ENCODE measurements around the gene SENP8.
"Not testable (repeated sequence)": the region's sequence is repeated elsewhere in the genome, so short reads cannot be mapped to it uniquely, and the experiment has no call there.

Gene SENP8

GRCh38 chr15:72154316-72154715 lies 36.1 kb downstream of the SENP8 start:
- no peak for DNase-seq (ENCODE audit: low read depth in 1 of 2, low spot score in 1 of 2)

GRCh38 chr15:72155003-72155621 lies 36.9 kb downstream of the SENP8 start:
- DNase-seq (ENCODE audit: low read depth in 1 of 2, low spot score in 1 of 2): no peak

GRCh38 chr15:72155635-72156616 lies 37.7 kb downstream of the SENP8 start:
- peak; percentile 56 to 74 for DNase-seq (ENCODE audit: low read depth in 1 of 2, low spot score in 1 of 2)

- no peak for DNase-seq (ENCODE audit: low read depth in 1 of 2, low spot score in 1 of 2)
Observed at GRCh38 chr15:72156928-72157327, 38.7 kb downstream of the SENP8 start.

GRCh38 chr15:72160696-72161245 lies 42.6 kb downstream of the SENP8 start:
- no peak for DNase-seq (ENCODE audit: low read depth in 1 of 2, low spot score in 1 of 2)

GRCh38 chr15:72161361-72162132 lies 43.3 kb downstream of the SENP8 start:
- no peak for DNase-seq (ENCODE audit: low read depth in 1 of 2, low spot score in 1 of 2)

GRCh38 chr15:72162569-72162968 lies 44.4 kb downstream of the SENP8 start:
- no peak for DNase-seq (ENCODE audit: low read depth in 1 of 2, low spot score in 1 of 2)

- DNase-seq (ENCODE audit: low read depth in 1 of 2, low spot score in 1 of 2): no peak
Observed at GRCh38 chr15:72163719-72164118, 45.5 kb downstream of the SENP8 start.

- no peak for DNase-seq (ENCODE audit: low read depth in 1 of 2, low spot score in 1 of 2)
Observed at GRCh38 chr15:72166716-72167417, 48.7 kb downstream of the SENP8 start.

- DNase-seq (ENCODE audit: low read depth in 1 of 2, low spot score in 1 of 2): no peak
Observed at GRCh38 chr15:72167445-72167844, 49.2 kb downstream of the SENP8 start.

GRCh38 chr15:72168131-72168807 lies 50.1 kb downstream of the SENP8 start:
- DNase-seq (ENCODE audit: low read depth in 1 of 2, low spot score in 1 of 2): no peak

GRCh38 chr15:72168808-72169190 lies 50.6 kb downstream of the SENP8 start:
- DNase-seq (ENCODE audit: low read depth in 1 of 2, low spot score in 1 of 2): no peak

GRCh38 chr15:72169236-72169920 lies 51.2 kb downstream of the SENP8 start:
- DNase-seq (ENCODE audit: low read depth in 1 of 2, low spot score in 1 of 2): no peak

GRCh38 chr15:72169921-72170611 lies 51.9 kb downstream of the SENP8 start:
- DNase-seq (ENCODE audit: low read depth in 1 of 2, low spot score in 1 of 2): no peak

- DNase-seq (ENCODE audit: low read depth in 1 of 2, low spot score in 1 of 2): no peak
Observed at GRCh38 chr15:72170691-72171090, 52.5 kb downstream of the SENP8 start.

GRCh38 chr15:72171978-72172377 lies 53.8 kb downstream of the SENP8 start:
- not testable (repeated sequence) for DNase-seq (ENCODE audit: low read depth in 1 of 2, low spot score in 1 of 2)

GRCh38 chr15:72172796-72173195 lies 54.6 kb downstream of the SENP8 start:
- DNase-seq (ENCODE audit: low read depth in 1 of 2, low spot score in 1 of 2): no peak

GRCh38 chr15:72173401-72173800 lies 55.2 kb downstream of the SENP8 start:
- no peak for DNase-seq (ENCODE audit: low read depth in 1 of 2, low spot score in 1 of 2)
